ENCODE results near the gene RND2. TPM values are rescaled to one million over a fixed set of nuclear protein-coding genes. Genes with fewer than 3 reads are reported as not detected.
"Not testable (repeated sequence)": the region's sequence is repeated elsewhere in the genome, so short reads cannot be mapped to it uniquely, and the experiment has no call there.

The RND2 gene
- total RNA-seq, 2 donors from 2014 or later: 36.1 to 55.5 TPM

DNA sequence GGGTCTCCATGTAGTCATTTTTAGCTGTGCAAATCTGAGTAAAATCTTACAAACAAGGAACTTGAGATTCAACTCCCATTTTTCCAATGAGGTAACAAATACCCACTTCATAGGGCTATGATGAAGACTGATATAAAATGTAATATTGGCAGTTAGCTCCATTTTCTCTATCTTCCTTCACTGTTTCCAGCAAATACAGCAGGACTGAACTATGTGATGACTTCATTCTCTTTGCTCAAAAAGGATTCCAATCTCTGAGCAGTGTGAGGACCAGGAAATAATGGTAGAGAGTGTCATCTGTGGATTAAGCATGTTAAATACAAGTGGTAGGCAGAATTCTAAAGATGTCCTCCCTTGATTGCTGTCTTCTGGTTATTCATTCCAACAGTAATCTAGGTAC is 18.3 kb downstream of the RND2 start:
- Histone ChIP-seq H3K4me3 (ENCODE audit: low read length) (no peak overlapping the region), H3K36me3 (ENCODE audit: control insufficient read depth, insufficient read depth, low read length) (peaks cover 11% of the 10 kb centered on the region), H3K9ac (ENCODE audit: extremely low read depth, low read length, poor library complexity, severe bottlenecking) (no peak overlapping the region), H3K4me1 (ENCODE audit: control insufficient read depth, insufficient read depth, low read length) (peaks cover 14% of the 10 kb centered on the region), H3K27me3 (ENCODE audit: control insufficient read depth, insufficient read depth, low read length, poor library complexity, severe bottlenecking) (no peaks in the 10 kb centered on the region), H3K27ac (ENCODE audit: low read depth, low read length) (no peak overlapping the region), H3K9me3 (ENCODE audit: control insufficient read depth, low read length) (no peaks in the 10 kb centered on the region)
- Mint-ChIP-seq H3K9me3 (no peaks in the 10 kb centered on the region), H3K27me3 (ENCODE audit: insufficient read depth) (no peaks in the 10 kb centered on the region), H3K36me3 (ENCODE audit: low read depth) (peaks cover 15% of the 10 kb centered on the region), H3K4me3 (no peak overlapping the region), H3K27ac (peak overlapping the region; percentile 75), H3K4me1 (peaks cover 44% of the 10 kb centered on the region)
- no peak for TF ChIP-seq CTCF (conservative IDR thresholded peaks at IDR 0.05)
- DNase-seq: no peak

GRCh38 chr17:43044024-43044423 is 19.0 kb downstream of the RND2 start:
- DNase-seq: no peak

DNA sequence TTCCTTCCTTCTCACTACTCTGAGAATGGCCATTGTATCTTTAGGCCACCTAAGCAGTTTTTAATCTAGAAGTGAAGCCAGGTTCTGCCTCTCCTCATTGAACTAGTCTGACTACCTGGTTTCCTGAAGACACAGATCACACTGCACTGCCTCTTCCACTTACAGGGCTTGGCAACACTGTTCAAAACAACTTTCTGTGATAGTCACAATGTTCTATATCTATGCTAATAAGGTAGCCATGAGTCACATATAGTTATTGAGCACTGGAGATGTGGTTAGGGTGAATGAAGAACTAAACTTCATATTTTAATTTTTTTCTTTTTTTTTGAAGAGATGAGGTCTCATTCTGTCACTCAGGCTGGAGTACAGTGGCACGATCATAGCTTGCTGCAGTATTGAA is 26.9 kb downstream of the RND2 start:
- H3K27ac Mint-ChIP-seq: no peak overlapping the region
- no peaks in the 10 kb centered on the region for H3K27me3 ChIP-seq (ENCODE audit: control insufficient read depth, insufficient read depth, low read length, poor library complexity, severe bottlenecking)
- no peak overlapping the region for H3K4me3 ChIP-seq (ENCODE audit: low read length)
- H3K4me1 ChIP-seq (ENCODE audit: control insufficient read depth, insufficient read depth, low read length): no peaks in the 10 kb centered on the region
- H3K4me1 Mint-ChIP-seq: no peaks in the 10 kb centered on the region
- DNase-seq: no peak
- H3K36me3 Mint-ChIP-seq (ENCODE audit: low read depth): peaks cover 43% of the 10 kb centered on the region
- no peak for TF ChIP-seq CTCF (conservative IDR thresholded peaks at IDR 0.05)
- H3K9me3 ChIP-seq (ENCODE audit: control insufficient read depth, low read length): no peaks in the 10 kb centered on the region
- WGBS, 2 experiments (ENCODE audit: insufficient coverage in 1 of 2, insufficient read length in 1 of 2): 88 to 90% methylated on average over 1 of the region's 1 CpG
- peaks cover 27% of the 10 kb centered on the region for H3K36me3 ChIP-seq (ENCODE audit: control insufficient read depth, insufficient read depth, low read length)
- no peak overlapping the region for H3K4me3 Mint-ChIP-seq
- no peaks in the 10 kb centered on the region for H3K27me3 Mint-ChIP-seq (ENCODE audit: insufficient read depth)
- H3K9ac ChIP-seq (ENCODE audit: extremely low read depth, low read length, poor library complexity, severe bottlenecking): no peak overlapping the region
- no peak overlapping the region for H3K27ac ChIP-seq (ENCODE audit: low read depth, low read length)
- H3K9me3 Mint-ChIP-seq: no peaks in the 10 kb centered on the region

More at GRCh38 chr17:43044024-43044423, 19.0 kb downstream of the RND2 start:
- Histone ChIP-seq H3K27ac (ENCODE audit: low read depth, low read length) (no peak overlapping the region), H3K9me3 (ENCODE audit: control insufficient read depth, low read length) (no peaks in the 10 kb centered on the region), H3K27me3 (ENCODE audit: control insufficient read depth, insufficient read depth, low read length, poor library complexity, severe bottlenecking) (no peaks in the 10 kb centered on the region), H3K36me3 (ENCODE audit: control insufficient read depth, insufficient read depth, low read length) (peaks cover 11% of the 10 kb centered on the region), H3K4me3 (ENCODE audit: low read length) (no peak overlapping the region), H3K4me1 (ENCODE audit: control insufficient read depth, insufficient read depth, low read length) (peaks cover 14% of the 10 kb centered on the region), H3K9ac (ENCODE audit: extremely low read depth, low read length, poor library complexity, severe bottlenecking) (no peak overlapping the region)
- no peak overlapping the region for H3K4me3 Mint-ChIP-seq
- peaks cover 17% of the 10 kb centered on the region for H3K36me3 Mint-ChIP-seq (ENCODE audit: low read depth)
- peaks cover 44% of the 10 kb centered on the region for H3K4me1 Mint-ChIP-seq
- peak overlapping the region; percentile 3 for H3K27ac Mint-ChIP-seq
- TF ChIP-seq CTCF (conservative IDR thresholded peaks at IDR 0.05): no peak
- H3K9me3 Mint-ChIP-seq: no peaks in the 10 kb centered on the region
- H3K27me3 Mint-ChIP-seq (ENCODE audit: insufficient read depth): no peaks in the 10 kb centered on the region
- 93 to 95% methylated on average over 3 to 4 of the region's 4 CpGs for WGBS, 2 experiments (ENCODE audit: insufficient coverage in 1 of 2, insufficient read length in 1 of 2)

- not testable (repeated sequence) for H3K27ac ChIP-seq (ENCODE audit: low read depth, low read length); H3K4me3 ChIP-seq (ENCODE audit: low read length); H3K4me1 ChIP-seq (ENCODE audit: control insufficient read depth, insufficient read depth, low read length); H3K27me3 Mint-ChIP-seq (ENCODE audit: insufficient read depth); H3K27ac Mint-ChIP-seq; DNase-seq; H3K4me3 Mint-ChIP-seq; H3K27me3 ChIP-seq (ENCODE audit: control insufficient read depth, insufficient read depth, low read length, poor library complexity, severe bottlenecking); H3K9me3 ChIP-seq (ENCODE audit: control insufficient read depth, low read length); H3K9ac ChIP-seq (ENCODE audit: extremely low read depth, low read length, poor library complexity, severe bottlenecking); H3K4me1 Mint-ChIP-seq; H3K9me3 Mint-ChIP-seq
- peaks cover 22% of the 10 kb centered on the region for H3K36me3 ChIP-seq (ENCODE audit: control insufficient read depth, insufficient read depth, low read length)
- 94 to 96% methylated on average over 6 to 7 of the region's 7 CpGs for WGBS, 2 experiments (ENCODE audit: insufficient coverage in 1 of 2, insufficient read length in 1 of 2)
- H3K36me3 Mint-ChIP-seq (ENCODE audit: low read depth): peaks cover 38% of the 10 kb centered on the region
These were observed 28.0 kb downstream of the RND2 start for GRCh38 chr17:43053008-43053407.

Measured in endodermal cell (in vitro differentiated cells).